Right lobe of liver (tissue), 4 donors: ENCODE results near the gene DCLRE1A.

ENCODE experiments used
- POLR2A ChIP-seq: fragments of 450-650 bp; IDR thresholded peaks from one replicate; pipeline ENCODE4 v1.6.1; 2017; ENCODE audit warnings: antibody characterized with exemption, mild to moderate bottlenecking
- TF ChIP-seq, protein P1 (sequence below), 4 donors: fragments of 200-600 bp in 3 of 4; fragments of 450-650 bp in 1 of 4; IDR thresholded peaks; one replicate each; pipeline versions ENCODE4 v1.5.1 to v1.8.0; 2016 to 2022; ENCODE audit warnings: antibody characterized with exemption in 4 of 4, mild to moderate bottlenecking in 2 of 4
- donor health status: DM: no; HTN: no; CAD: no.
- donor health status: DM: no; HTN: no; CAD: no.
- donor health status: DM: no; HTN: yes; CAD: no.

DNA sequence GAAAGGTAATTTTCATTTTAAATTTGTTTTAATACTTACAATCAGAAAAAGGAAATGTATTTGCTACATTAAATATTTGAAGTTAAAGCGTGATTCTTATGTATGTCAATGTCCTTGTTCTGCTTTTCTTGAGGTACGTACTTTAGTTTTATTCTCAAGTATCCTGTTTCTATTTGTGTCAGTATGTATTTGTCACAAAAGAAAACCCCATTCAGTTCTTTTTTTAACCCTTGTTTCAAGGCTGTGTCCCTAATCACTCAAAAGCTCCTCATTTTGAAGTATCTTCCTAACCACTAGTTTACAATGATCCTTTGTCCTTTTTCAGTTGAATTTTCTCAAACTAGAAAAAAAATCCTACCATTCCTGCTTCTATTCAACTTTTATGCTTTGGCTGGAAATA lies 25.8 kb upstream of the DCLRE1A start:
- TF ChIP-seq, protein P1, sequence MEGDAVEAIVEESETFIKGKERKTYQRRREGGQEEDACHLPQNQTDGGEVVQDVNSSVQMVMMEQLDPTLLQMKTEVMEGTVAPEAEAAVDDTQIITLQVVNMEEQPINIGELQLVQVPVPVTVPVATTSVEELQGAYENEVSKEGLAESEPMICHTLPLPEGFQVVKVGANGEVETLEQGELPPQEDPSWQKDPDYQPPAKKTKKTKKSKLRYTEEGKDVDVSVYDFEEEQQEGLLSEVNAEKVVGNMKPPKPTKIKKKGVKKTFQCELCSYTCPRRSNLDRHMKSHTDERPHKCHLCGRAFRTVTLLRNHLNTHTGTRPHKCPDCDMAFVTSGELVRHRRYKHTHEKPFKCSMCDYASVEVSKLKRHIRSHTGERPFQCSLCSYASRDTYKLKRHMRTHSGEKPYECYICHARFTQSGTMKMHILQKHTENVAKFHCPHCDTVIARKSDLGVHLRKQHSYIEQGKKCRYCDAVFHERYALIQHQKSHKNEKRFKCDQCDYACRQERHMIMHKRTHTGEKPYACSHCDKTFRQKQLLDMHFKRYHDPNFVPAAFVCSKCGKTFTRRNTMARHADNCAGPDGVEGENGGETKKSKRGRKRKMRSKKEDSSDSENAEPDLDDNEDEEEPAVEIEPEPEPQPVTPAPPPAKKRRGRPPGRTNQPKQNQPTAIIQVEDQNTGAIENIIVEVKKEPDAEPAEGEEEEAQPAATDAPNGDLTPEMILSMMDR (IDR thresholded peaks at IDR 0.05) = no peak
- no peak for TF ChIP-seq POLR2A
